KMS-11 (cell line): ENCODE results near the gene RNF222.

ENCODE experiments used
- H2AFZ ChIP-seq: fragments of 200-600 bp; sonication (generic); 2 replicates; pipeline ENCODE4 v1.6.1; 2016; ENCODE audit warnings: antibody characterized with exemption, mixed run types, low read depth
- H3K27ac ChIP-seq: fragments of 200-600 bp; sonication (generic); 2 replicates; pipeline ENCODE4 v1.6.1; 2016; ENCODE audit warnings: mild to moderate bottlenecking, mixed run types
- H3K27me3 ChIP-seq: fragments of 200-600 bp; sonication (generic); 2 replicates; pipeline ENCODE4 v1.6.1; 2017; ENCODE audit warnings: mild to moderate bottlenecking, low read depth, mixed run types, moderate library complexity; ENCODE audit not compliant: insufficient read depth
- H3K36me3 ChIP-seq: fragments of 200-600 bp; sonication (generic); 2 replicates; pipeline ENCODE4 v1.6.1; 2017; ENCODE audit warnings: mild to moderate bottlenecking, mixed run types; ENCODE audit not compliant: insufficient read depth
- H3K4me1 ChIP-seq: fragments of 200-600 bp; sonication (generic); 2 replicates; pipeline ENCODE4 v1.6.1; 2016; ENCODE audit warnings: mild to moderate bottlenecking, low read depth, mixed run types; ENCODE audit not compliant: poor library complexity, severe bottlenecking
- H3K4me2 ChIP-seq: fragments of 200-600 bp; sonication (generic); 2 replicates; pipeline ENCODE4 v1.7.0; 2016; ENCODE audit warnings: mild to moderate bottlenecking, mixed run types
- H3K4me3 ChIP-seq: fragments of 200-600 bp; sonication (generic); IDR thresholded peaks from 2 replicates; pipeline ENCODE4 v1.6.1; 2017; ENCODE audit warnings: low read depth, low read length, mixed read lengths; ENCODE audit not compliant: insufficient read depth
- H3K79me2 ChIP-seq: fragments of 200-600 bp; sonication (generic); 2 replicates; pipeline ENCODE4 v1.6.1; 2016; ENCODE audit warnings: low read depth, mixed run types; ENCODE audit not compliant: insufficient read depth
- H3K9ac ChIP-seq: fragments of 200-600 bp; sonication (generic); 2 replicates; pipeline ENCODE4 v1.6.1; 2016; ENCODE audit warnings: mild to moderate bottlenecking, mixed run types
- H4K20me1 ChIP-seq: fragments of 200-600 bp; sonication (generic); 2 replicates; pipeline ENCODE4 v1.6.1; 2016; ENCODE audit warnings: mild to moderate bottlenecking, mixed run types; ENCODE audit not compliant: insufficient read depth
- CTCF ChIP-seq: fragments of 200-600 bp; sonication (generic); conservative IDR thresholded peaks from 2 replicates; pipeline ENCODE4 v1.6.1; 2017; ENCODE audit warnings: low read depth, mild to moderate bottlenecking, antibody characterized with exemption, low read length, moderate library complexity, mixed read lengths

Gene RNF222

GRCh38 chr17:8365143-8365542, 32.5 kb downstream of the RNF222 start:
- no peaks in the 10 kb centered on the region for H3K4me1 ChIP-seq
- no peaks in the 10 kb centered on the region for H3K27me3 ChIP-seq
- no peaks in the 10 kb centered on the region for H4K20me1 ChIP-seq
- no peak overlapping the region for H2AFZ ChIP-seq
- no peak overlapping the region for H3K4me2 ChIP-seq
- H3K9ac ChIP-seq, result no peak overlapping the region
- TF ChIP-seq CTCF, result no peak
- no peaks in the 10 kb centered on the region for H3K79me2 ChIP-seq
- H3K27ac ChIP-seq, result no peak overlapping the region
- no peak overlapping the region for H3K4me3 ChIP-seq
- H3K36me3 ChIP-seq, result no peaks in the 10 kb centered on the region

- Histone ChIP-seq H3K4me2 (no peak overlapping the region), H3K27me3 (no peaks in the 10 kb centered on the region), H3K4me3 (no peak overlapping the region), H3K79me2 (no peaks in the 10 kb centered on the region), H3K36me3 (no peaks in the 10 kb centered on the region), H3K27ac (no peak overlapping the region), H4K20me1 (no peaks in the 10 kb centered on the region), H3K9ac (no peak overlapping the region), H2AFZ (no peak overlapping the region), H3K4me1 (no peaks in the 10 kb centered on the region)
- TF ChIP-seq CTCF, result no peak
Measured at GRCh38 chr17:8362651-8363332, 34.8 kb downstream of the RNF222 start.

- no peaks in the 10 kb centered on the region for H3K4me1 ChIP-seq
- no peak overlapping the region for H3K9ac ChIP-seq
- no peak overlapping the region for H2AFZ ChIP-seq
- H3K27ac ChIP-seq, result no peak overlapping the region
- no peak overlapping the region for H3K4me3 ChIP-seq
- H3K27me3 ChIP-seq, result no peaks in the 10 kb centered on the region
- no peaks in the 10 kb centered on the region for H3K36me3 ChIP-seq
- no peaks in the 10 kb centered on the region for H4K20me1 ChIP-seq
- no peak for TF ChIP-seq CTCF
- no peak overlapping the region for H3K4me2 ChIP-seq
- no peaks in the 10 kb centered on the region for H3K79me2 ChIP-seq
Measured at GRCh38 chr17:8360751-8361150, 36.9 kb downstream of the RNF222 start.

- Histone ChIP-seq H3K9ac (no peak overlapping the region), H3K27ac (no peak overlapping the region), H3K4me3 (no peak overlapping the region), H3K79me2 (no peaks in the 10 kb centered on the region), H3K4me2 (no peak overlapping the region), H2AFZ (no peak overlapping the region), H3K27me3 (no peaks in the 10 kb centered on the region), H4K20me1 (no peaks in the 10 kb centered on the region), H3K4me1 (no peaks in the 10 kb centered on the region), H3K36me3 (no peaks in the 10 kb centered on the region)
- TF ChIP-seq CTCF, result no peak
Measured at GRCh38 chr17:8360260-8360659, 37.4 kb downstream of the RNF222 start.
